HG02840 (cell line): ENCODE measurements around the gene DEK.
"Not testable (repeated sequence)": the region's sequence is repeated elsewhere in the genome, so short reads cannot be mapped to it uniquely, and the experiment has no call there.

Experiments used
- ATAC-seq: cut with Tn5 transposase; IDR thresholded peaks from one replicate; pipeline ENCODE4 v1.9.1; 2021; ENCODE audit warnings: mild to moderate bottlenecking, moderate library complexity, moderate number of reproducible peaks; ENCODE audit not compliant: unreplicated experiment, low FRiP score

DEK gene, protein sequence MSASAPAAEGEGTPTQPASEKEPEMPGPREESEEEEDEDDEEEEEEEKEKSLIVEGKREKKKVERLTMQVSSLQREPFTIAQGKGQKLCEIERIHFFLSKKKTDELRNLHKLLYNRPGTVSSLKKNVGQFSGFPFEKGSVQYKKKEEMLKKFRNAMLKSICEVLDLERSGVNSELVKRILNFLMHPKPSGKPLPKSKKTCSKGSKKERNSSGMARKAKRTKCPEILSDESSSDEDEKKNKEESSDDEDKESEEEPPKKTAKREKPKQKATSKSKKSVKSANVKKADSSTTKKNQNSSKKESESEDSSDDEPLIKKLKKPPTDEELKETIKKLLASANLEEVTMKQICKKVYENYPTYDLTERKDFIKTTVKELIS

GRCh38 chr6:18264219-18264922 is at the start of gene DEK:
Gene DEK, minus strand, starts transcription at chr6:18264530. Its CDS starts 543 bp downstream, at chr6:18263987.
- ATAC-seq = peak; percentile 37

DNA sequence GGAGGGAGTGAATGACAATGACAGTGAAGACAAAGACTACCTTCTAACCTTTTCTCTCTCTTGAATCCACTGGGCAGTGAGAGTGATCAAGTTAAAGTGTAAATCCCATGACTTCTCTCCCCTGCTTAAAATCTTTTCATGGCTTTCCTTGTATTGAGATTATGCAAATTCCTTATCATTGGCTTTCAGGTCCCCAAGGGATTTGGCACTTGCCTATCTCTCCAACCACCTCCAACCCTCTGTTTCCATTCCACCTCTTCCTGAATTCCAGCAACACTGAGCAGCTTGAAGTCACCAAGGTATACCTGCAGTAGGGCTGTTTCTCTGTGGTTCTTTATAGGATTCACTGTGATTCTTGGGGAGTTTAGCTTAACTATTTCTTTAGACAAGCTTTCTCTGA is 48.0 kb upstream of the DEK start:
- no peak for ATAC-seq

- ATAC-seq = not testable (repeated sequence)
Measured at GRCh38 chr6:18310010-18310409, 45.7 kb upstream of the DEK start.

DNA sequence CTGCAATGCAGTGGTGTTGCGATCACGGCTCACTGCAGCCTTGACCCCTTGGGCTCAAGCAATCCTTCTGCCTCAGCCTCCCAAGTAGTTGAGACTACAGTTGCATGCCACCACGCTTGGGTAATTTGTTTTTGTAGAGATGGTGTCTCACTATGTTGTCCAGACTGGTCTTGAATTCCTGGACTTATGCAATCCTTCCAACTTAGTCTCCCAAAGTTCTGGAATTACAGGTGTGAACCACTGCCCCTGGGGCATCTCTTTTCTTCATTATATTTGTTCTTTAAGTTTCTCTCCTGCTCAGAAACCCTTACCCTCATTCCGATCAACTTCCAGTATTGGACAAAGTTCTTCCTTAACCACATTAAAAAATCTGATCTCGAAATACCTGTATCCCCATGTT is 44.7 kb upstream of the DEK start:
- no peak for ATAC-seq

DNA sequence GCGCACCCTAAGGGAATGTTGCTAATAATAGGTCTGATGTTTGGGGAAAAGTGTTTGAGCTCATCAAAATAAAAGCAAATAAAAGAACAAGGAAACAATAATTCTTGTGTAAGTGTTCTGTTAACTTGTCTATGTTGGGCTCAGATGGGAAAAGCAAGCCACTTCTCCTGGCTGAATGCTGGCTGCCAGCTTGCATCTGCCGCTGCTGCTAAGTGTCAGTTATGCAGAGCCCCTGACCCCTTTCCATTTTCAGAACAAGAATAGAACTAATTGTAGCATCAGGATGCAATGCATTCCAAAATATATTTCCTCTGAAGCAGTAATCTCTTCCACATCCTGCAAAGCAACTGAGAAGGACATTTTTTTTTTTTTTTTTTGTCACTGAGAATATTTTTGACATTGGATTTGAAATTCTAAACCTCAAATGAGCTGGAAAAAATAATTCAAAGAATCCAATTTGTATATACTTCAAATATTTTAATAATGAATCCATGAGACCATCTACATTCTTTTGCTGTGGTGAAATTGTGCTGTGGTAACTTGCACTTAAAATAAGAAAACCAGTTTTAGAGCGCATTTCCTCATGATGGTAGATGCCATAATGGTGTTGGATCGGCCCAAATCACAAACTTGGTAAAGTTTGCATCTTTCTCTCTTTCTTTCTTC is 43.9 kb upstream of the DEK start:
- no peak for ATAC-seq

DNA sequence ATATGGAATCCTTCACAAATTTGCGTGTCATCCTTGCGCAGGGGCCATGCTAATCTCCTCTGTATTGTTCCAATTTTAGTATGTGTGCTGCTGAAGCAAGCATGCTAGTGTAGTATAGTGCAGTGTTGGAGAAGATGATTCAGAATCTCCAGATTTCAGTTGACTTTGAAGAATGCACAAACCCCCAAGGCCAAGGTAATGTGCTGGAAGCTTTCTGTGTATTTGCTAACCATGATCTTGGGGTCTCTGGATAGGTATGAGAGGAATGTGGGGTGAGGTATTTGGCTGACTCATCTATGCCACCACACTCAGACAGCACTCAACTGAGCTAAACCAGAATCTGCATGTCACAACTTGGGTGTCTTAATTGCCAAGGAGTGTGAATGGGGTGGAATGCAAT is 42.6 kb upstream of the DEK start:
- no peak for ATAC-seq

GRCh38 chr6:18302561-18303439 is 38.5 kb upstream of the DEK start:
- ATAC-seq = no peak

DNA sequence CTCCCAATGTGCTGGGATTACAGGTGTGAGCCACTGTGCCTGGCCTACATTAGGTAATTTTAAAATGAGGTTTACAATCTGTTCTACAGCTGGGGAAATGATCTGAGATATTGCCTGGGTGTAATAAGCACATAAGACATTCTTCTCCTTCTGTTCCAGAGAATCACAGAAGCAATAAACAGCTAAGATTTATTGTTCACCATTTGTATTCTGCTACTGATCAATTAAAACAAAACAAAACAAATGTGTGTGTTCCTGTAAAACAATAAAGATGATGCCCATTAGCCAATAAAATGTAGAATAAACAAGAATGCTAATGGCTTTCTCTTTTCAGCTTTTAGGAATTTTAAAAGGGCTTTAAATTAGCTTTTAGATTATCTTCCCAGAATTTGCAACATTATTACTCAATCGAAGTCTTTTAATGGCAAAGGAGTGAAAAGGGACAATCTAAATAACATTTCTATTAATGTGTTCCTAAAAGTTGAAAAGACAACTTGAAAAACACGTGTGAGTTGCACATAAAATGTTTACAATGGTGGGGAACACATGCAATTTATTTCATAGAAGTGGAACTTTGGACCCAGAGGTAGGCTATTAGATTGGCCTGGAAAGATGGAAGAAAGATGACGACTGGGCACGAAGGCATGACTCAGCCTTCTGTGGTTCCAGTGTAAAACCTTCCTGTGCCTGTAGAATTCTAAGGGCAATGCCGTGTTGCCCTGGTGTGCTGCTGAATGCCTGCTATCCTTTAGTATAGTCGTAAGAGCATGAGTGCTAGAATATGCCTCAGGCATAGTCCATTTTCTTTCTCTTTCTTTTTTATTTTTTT is 29.0 kb upstream of the DEK start:
- ATAC-seq = no peak

- ATAC-seq = no peak
Measured at GRCh38 chr6:18289283-18289682, 25.0 kb upstream of the DEK start.

- ATAC-seq = no peak
Measured at GRCh38 chr6:18284261-18284660, 19.9 kb upstream of the DEK start.

- no peak for ATAC-seq
Measured at GRCh38 chr6:18281564-18281963, 17.2 kb upstream of the DEK start.

DNA sequence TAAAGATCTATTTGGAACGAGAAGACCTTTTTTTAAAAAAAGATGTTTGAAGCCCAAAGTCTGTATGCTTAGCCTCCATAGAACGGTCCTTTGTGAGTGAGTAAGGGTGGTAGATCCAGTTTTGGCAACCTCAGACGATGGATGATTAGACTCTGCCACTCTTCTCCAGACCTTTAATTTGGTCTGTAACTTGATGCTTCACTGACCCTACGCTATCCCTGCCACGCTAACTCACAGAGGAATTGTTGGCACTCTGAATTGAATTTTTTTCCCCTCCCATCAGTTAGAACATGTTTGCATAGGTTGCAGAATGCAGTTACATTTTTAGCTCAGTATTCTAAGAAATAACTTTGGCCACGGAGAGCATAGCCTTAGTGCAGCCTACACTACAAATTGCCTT is 15.8 kb upstream of the DEK start:
- no peak for ATAC-seq

DNA sequence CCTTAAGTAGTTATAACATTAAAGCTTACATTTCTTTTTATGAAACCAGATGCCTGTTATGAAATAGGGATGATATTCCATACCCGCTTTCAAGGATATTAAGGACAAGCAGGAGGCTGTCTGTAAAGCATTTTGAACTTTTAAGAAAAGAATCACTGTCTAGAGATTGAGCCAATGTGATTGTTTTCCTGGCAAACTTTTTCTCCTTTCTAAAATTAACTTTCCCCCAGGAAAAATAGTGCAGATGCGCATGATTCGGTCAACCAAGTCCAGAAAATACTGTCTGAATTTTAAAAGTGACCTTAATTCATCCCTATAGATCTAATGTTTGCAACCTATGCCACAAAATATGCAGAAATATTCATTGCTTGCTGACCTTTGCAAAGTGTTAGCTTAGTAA is 15.1 kb upstream of the DEK start:
- ATAC-seq = no peak

DNA sequence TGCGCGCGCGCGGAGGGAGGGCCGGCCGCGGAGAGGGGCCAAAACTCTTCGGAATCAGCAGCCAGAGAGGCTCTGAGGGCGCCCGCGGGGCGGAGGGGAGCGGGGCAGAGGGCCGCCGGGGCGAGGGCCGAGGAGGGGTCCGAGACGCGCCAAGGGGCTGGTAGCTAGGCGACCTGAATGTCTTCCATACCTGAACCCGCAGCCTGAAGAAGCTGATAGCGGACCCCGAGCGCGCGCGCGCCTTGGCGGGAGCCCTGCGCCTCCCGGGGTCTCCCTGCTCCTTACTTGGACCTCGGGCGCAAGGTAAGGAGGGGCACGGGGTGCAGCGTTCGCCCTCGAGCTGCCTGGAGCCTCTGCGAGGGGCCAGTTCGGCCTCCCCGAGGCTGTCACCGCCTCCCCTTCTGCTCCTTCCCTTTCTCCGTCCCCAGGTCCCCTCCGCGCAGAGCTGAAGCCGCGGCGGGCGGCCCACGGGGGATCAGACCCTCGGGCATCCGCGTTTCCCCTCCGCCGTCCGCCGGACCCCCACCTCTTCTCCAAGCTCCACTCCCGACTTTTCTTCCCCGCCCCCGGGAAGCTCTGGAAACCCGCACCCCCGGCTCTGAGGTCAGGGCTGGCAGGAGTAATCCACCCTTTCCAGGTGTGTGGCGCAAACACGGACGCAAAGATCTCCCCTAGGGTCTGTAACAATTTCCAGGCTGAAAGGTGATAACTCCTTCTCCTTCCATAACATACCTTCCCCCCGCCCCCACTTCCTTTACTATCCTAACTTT is 13.1 kb upstream of the DEK start:
- ATAC-seq = no peak

GRCh38 chr6:18276610-18277236 is 12.4 kb upstream of the DEK start:
- ATAC-seq = no peak

- no peak for ATAC-seq
Measured at GRCh38 chr6:18270216-18270615, 5.9 kb upstream of the DEK start.

DNA sequence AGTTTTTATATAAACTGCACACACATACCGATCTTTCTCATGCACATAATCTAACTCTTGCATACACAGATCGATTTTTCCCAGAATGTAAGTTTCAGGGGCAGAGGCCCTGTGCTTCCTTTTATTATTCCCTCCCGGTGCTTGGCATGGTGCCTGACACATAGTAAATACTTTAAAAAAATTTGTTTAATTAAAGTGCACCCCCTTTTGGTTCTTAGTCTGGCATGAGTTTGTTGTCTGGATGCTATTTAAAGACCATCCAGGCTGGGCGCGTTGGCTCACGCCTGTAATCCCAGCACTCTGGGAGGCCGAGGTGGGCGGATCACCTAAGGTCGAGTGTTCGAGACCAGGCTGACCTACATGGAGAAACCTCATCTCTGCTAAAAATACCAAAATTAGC is 5.4 kb upstream of the DEK start:
- ATAC-seq = no peak

GRCh38 chr6:18269253-18269652 is 4.9 kb upstream of the DEK start:
- ATAC-seq = no peak

DNA sequence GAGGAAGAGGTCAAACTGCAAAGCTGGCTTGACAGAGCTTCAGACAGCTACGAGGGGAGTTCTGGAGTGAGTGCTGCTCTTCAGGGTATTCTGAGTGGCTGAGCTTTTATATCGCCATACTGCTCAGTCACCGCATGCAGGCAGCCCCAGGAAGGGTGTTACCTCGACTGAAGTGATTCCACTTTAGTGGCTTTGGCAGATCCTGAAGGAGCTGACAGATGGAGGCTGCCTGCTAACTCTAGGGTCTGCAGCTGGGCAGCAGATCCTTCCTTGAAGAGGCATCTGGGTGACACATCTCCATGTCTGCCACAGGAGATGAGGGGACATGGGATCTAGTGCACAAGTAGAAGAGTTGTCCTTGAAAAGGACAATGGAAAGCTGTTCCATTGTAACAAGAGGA is 3.7 kb upstream of the DEK start:
- ATAC-seq = no peak
